Lower lobe of right lung (tissue), 2 donors: ENCODE data around the gene S1PR2. TPM values are rescaled to one million over a fixed set of nuclear protein-coding genes. Genes with fewer than 3 reads are reported as not detected.

Experiments used
- ATAC-seq, 2 donors: fragments of 200-7000 bp; cut with Tn5 transposase; one replicate each; pipeline ENCODE4 v1.9.1; 2020 to 2022; ENCODE audit warnings: mild to moderate bottlenecking in 2 of 2, moderate library complexity in 2 of 2
- DNase-seq: peaks from one replicate; pipeline ENCODE4 v3.0.0-alpha.2; 2020
- H3K27ac ChIP-seq: fragments of 200-600 bp; one replicate; pipeline ENCODE4 v1.8.0; 2022
- H3K27me3 ChIP-seq: fragments of 200-600 bp; one replicate; pipeline ENCODE4 v1.8.0; 2022; ENCODE audit warnings: low read depth
- H3K36me3 ChIP-seq: fragments of 200-600 bp; one replicate; pipeline ENCODE4 v1.8.0; 2022; ENCODE audit warnings: mild to moderate bottlenecking
- H3K4me1 ChIP-seq: fragments of 200-600 bp; one replicate; pipeline ENCODE4 v1.8.0; 2022
- H3K4me3 ChIP-seq: fragments of 200-600 bp; one replicate; pipeline ENCODE4 v1.8.0; 2022; ENCODE audit warnings: mild to moderate bottlenecking
- H3K9me3 ChIP-seq: fragments of 200-600 bp; one replicate; pipeline ENCODE4 v1.8.0; 2022
- CTCF ChIP-seq: fragments of 200-600 bp; IDR thresholded peaks from one replicate; pipeline ENCODE4 v1.8.0; 2022; ENCODE audit warnings: antibody characterized with exemption, mild to moderate bottlenecking
- intact Hi-C: fragments of 100-400 bp; cut with DNase I; formaldehyde crosslinking; loops from one replicate; pipeline ENCODE4 v1.11.0; 2022
- total RNA-seq: library from RNA; stranded (reverse); fragmentation: NEBNext Ultra II Directional; extraction: Animal tissue kit (Norgen Biotek cat#: 25700); gene quantifications from one replicate; pipeline ENCODE4 v1.2.1, GENCODE V29; 2021
- donor health status: DM: no; HTN: yes; CAD: no; lungs with severe emphysema.

Gene S1PR2
- total RNA-seq, 1 donor from 2014 or later, result 15.4 TPM

GRCh38 chr19:10230173-10230860, 814 bp downstream of the S1PR2 start:
- DNase-seq (peak; percentile 61), ATAC-seq (peak; percentile 39 to 44)
- H3K9me3 ChIP-seq, result no peaks in the 10 kb centered on the region
- no peaks in the 10 kb centered on the region for H3K27me3 ChIP-seq
- H3K4me1 ChIP-seq, result peaks cover 32% of the 10 kb centered on the region
- H3K4me3 ChIP-seq, result peak overlapping the region; percentile 97
- H3K27ac ChIP-seq, result peak overlapping the region; percentile 95
- intact Hi-C loops, result no loop called here
- TF ChIP-seq CTCF, result no peak
- no peaks in the 10 kb centered on the region for H3K36me3 ChIP-seq

GRCh38 chr19:10228920-10229319, 2.2 kb downstream of the S1PR2 start:
- peak; percentile 59 for TF ChIP-seq CTCF
- peaks cover 7% of the 10 kb centered on the region for H3K36me3 ChIP-seq
- intact Hi-C loops, result no loop called here
- peak overlapping the region; percentile 97 for H3K4me3 ChIP-seq
- DNase-seq, result no peak
- peaks cover 30% of the 10 kb centered on the region for H3K4me1 ChIP-seq
- ATAC-seq, result no peak
- no peaks in the 10 kb centered on the region for H3K27me3 ChIP-seq
- no peaks in the 10 kb centered on the region for H3K9me3 ChIP-seq
- H3K27ac ChIP-seq, result peak overlapping the region; percentile 18

- intact Hi-C loops, result no loop called here
- Histone ChIP-seq H3K9me3 (no peaks in the 10 kb centered on the region), H3K4me3 (no peak overlapping the region), H3K27me3 (no peaks in the 10 kb centered on the region), H3K27ac (peak overlapping the region; percentile 18), H3K36me3 (peaks cover 13% of the 10 kb centered on the region), H3K4me1 (peaks cover 30% of the 10 kb centered on the region)
- no peak for TF ChIP-seq CTCF
- ATAC-seq (no peak), DNase-seq (no peak)
Measured at GRCh38 chr19:10228393-10228792, 2.7 kb downstream of the S1PR2 start.

- TF ChIP-seq CTCF, result peak; percentile 13
- Histone ChIP-seq H3K4me3 (peak overlapping the region; percentile 20), H3K36me3 (peaks cover 14% of the 10 kb centered on the region), H3K27me3 (no peaks in the 10 kb centered on the region), H3K9me3 (no peaks in the 10 kb centered on the region), H3K4me1 (peaks cover 30% of the 10 kb centered on the region), H3K27ac (peak overlapping the region; percentile 76)
- no peak for DNase-seq
- intact Hi-C loops, result no loop called here
- ATAC-seq, result no peak
Measured at GRCh38 chr19:10227026-10227971, 3.8 kb downstream of the S1PR2 start.

GRCh38 chr19:10226376-10227025, 4.6 kb downstream of the S1PR2 start:
- no peaks in the 10 kb centered on the region for H3K9me3 ChIP-seq
- TF ChIP-seq CTCF, result no peak
- ATAC-seq (peak; percentile 11 to 56), DNase-seq (peak; percentile 62)
- intact Hi-C loops, result no loop called here
- H3K4me3 ChIP-seq, result peak overlapping the region; percentile 20
- peaks cover 30% of the 10 kb centered on the region for H3K4me1 ChIP-seq
- no peaks in the 10 kb centered on the region for H3K27me3 ChIP-seq
- peaks cover 14% of the 10 kb centered on the region for H3K36me3 ChIP-seq
- peak overlapping the region; percentile 77 for H3K27ac ChIP-seq
